Lower lobe of right lung (tissue), 2 donors: ENCODE results near the gene ASS1. TPM values are rescaled to one million over a fixed set of nuclear protein-coding genes. Genes with fewer than 3 reads are reported as not detected.

Experiments used
- ATAC-seq, 2 donors: fragments of 200-7000 bp; cut with Tn5 transposase; one replicate each; pipeline ENCODE4 v1.9.1; 2020 to 2022; ENCODE audit warnings: mild to moderate bottlenecking in 2 of 2, moderate library complexity in 2 of 2
- DNase-seq: peaks from one replicate; pipeline ENCODE4 v3.0.0-alpha.2; 2020
- H3K27ac ChIP-seq: fragments of 200-600 bp; one replicate; pipeline ENCODE4 v1.8.0; 2022
- H3K27me3 ChIP-seq: fragments of 200-600 bp; one replicate; pipeline ENCODE4 v1.8.0; 2022; ENCODE audit warnings: low read depth
- H3K36me3 ChIP-seq: fragments of 200-600 bp; one replicate; pipeline ENCODE4 v1.8.0; 2022; ENCODE audit warnings: mild to moderate bottlenecking
- H3K4me1 ChIP-seq: fragments of 200-600 bp; one replicate; pipeline ENCODE4 v1.8.0; 2022
- H3K4me3 ChIP-seq: fragments of 200-600 bp; one replicate; pipeline ENCODE4 v1.8.0; 2022; ENCODE audit warnings: mild to moderate bottlenecking
- H3K9me3 ChIP-seq: fragments of 200-600 bp; one replicate; pipeline ENCODE4 v1.8.0; 2022
- intact Hi-C: fragments of 100-400 bp; cut with DNase I; formaldehyde crosslinking; loops from one replicate; pipeline ENCODE4 v1.11.0; 2022
- long read RNA-seq: library from polyadenylated mRNA; unstranded; transcript quantifications from one replicate; pipeline ENCODE4 v2.0.0, GENCODE V29; 2021
- total RNA-seq: library from RNA; stranded (reverse); fragmentation: NEBNext Ultra II Directional; extraction: Animal tissue kit (Norgen Biotek cat#: 25700); gene quantifications from one replicate; pipeline ENCODE4 v1.2.1, GENCODE V29; 2021
- TF ChIP-seq, protein P1 (sequence below): fragments of 200-600 bp; IDR thresholded peaks from one replicate; pipeline ENCODE4 v1.8.0; 2022; ENCODE audit warnings: antibody characterized with exemption, mild to moderate bottlenecking
- donor health status: DM: no; HTN: yes; CAD: no; lungs with severe emphysema.

Gene ASS1
- 75.2 TPM for total RNA-seq
- long read RNA-seq, transcript ASS1-201 (15 exons, 1,564 nt) = major isoform, 83 of 101 reads
- long read RNA-seq, partial matches to known transcripts = 9 of 101 reads
- long read RNA-seq, other reads (novel, unspliced or antisense) = 9 of 101 reads

DNA sequence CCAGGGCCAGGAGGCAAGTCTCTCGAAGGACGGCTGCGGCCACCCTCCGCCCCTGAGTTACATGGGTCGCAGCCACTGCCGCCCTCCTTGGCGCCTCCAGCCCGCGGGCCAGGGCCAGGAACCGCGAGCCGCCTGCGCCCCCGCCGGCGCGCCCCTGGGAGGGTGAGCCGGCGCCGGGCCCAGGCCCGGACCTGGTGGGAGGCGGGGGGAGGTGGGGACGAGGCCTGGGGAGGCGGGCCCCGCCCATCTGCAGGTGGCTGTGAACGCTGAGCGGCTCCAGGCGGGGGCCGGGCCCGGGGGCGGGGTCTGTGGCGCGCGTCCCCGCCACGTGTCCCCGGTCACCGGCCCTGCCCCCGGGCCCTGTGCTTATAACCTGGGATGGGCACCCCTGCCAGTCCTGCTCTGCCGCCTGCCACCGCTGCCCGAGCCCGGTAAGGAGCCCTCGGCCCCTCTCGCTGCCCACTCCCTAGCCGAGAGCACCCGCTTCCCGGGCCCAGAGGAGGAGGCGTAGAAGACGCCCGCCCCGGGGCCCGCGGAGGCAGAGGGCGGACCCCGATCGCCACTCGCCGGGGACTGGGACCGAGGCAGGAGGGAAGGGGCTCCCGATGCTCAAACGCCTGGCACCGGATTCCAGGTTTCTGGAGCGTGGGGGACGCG lies at the start of gene ASS1:
Gene ASS1 (plus strand): TSS at position 397 of the 657 bp plus-strand sequence. CDS start 7,268 bp downstream, outside the sequence.
- intact Hi-C loops = no loop called here
- Histone ChIP-seq H3K4me1 (peaks cover 45% of the 10 kb centered on the region), H3K4me3 (peak within 1 kb of the TSS; percentile 66), H3K27me3 (peaks cover 22% of the 10 kb centered on the region), H3K36me3 (no peaks in the 10 kb centered on the region), H3K9me3 (peaks cover 15% of the 10 kb centered on the region), H3K27ac (peak within 1 kb of the TSS; percentile 82)
- ATAC-seq (peak; percentile 92), DNase-seq (peak; percentile 89)
- TF ChIP-seq, protein P1, sequence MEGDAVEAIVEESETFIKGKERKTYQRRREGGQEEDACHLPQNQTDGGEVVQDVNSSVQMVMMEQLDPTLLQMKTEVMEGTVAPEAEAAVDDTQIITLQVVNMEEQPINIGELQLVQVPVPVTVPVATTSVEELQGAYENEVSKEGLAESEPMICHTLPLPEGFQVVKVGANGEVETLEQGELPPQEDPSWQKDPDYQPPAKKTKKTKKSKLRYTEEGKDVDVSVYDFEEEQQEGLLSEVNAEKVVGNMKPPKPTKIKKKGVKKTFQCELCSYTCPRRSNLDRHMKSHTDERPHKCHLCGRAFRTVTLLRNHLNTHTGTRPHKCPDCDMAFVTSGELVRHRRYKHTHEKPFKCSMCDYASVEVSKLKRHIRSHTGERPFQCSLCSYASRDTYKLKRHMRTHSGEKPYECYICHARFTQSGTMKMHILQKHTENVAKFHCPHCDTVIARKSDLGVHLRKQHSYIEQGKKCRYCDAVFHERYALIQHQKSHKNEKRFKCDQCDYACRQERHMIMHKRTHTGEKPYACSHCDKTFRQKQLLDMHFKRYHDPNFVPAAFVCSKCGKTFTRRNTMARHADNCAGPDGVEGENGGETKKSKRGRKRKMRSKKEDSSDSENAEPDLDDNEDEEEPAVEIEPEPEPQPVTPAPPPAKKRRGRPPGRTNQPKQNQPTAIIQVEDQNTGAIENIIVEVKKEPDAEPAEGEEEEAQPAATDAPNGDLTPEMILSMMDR = no peak

DNA sequence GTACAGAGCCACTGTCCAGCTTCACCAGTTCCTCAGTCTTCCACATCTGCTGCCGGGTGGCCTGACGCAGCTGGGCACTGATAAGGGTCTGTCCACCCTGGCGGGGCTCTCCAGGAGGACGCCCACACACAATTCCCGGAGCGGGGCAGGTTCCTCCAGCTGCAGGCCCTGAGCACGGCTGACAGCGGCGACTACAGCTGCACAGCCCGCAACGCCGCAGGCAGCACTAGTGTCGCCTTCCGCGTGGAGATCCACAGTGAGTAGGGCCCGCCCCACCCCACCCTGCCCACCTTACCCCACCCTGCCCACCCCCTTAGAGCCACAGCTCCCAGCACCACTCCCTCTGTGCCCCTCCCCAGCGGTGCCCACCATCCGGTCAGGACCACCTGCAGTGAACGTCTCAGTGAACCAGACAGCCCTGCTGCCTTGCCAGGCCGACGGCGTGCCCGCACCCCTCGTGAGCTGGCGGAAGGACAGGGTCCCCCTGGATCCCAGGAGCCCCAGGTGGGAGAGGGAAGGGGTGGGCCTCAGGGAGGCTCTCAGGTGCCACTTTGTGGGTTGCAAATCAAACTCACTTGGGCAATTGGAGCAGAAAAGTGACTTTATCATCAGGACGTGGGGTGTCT lies 48.8 kb upstream of the ASS1 start:
- H3K4me1 ChIP-seq = no peaks in the 10 kb centered on the region
- ATAC-seq = no peak
- TF ChIP-seq, protein P1 = no peak
- intact Hi-C loops = no loop called here
- no peak overlapping the region for H3K27ac ChIP-seq
- H3K9me3 ChIP-seq = no peaks in the 10 kb centered on the region
- DNase-seq = no peak
- H3K36me3 ChIP-seq = no peaks in the 10 kb centered on the region
- H3K27me3 ChIP-seq = no peaks in the 10 kb centered on the region
- H3K4me3 ChIP-seq = no peak overlapping the region

DNA sequence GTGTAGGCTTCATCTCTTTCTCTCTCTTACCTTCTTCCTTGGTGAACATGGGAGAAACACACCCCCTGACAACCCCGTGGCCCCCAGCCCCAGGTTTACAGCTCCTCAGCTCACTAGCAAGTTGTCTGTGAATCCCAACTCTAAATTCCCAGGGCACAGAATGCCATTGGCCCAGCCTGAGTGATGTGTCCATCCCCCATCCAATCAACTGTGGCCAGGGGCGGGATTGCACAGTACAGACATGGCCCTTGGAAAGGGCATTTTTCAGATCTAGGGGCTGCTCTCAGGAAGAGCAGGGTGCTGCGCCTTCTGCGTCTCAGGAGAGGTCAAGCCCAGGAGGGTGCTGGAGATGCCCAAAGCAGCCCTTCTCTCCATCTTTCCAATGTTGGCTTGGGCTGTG lies 48.2 kb upstream of the ASS1 start:
- H3K36me3 ChIP-seq = no peaks in the 10 kb centered on the region
- no peak overlapping the region for H3K4me3 ChIP-seq
- no peaks in the 10 kb centered on the region for H3K9me3 ChIP-seq
- H3K27me3 ChIP-seq = no peaks in the 10 kb centered on the region
- DNase-seq = no peak
- H3K27ac ChIP-seq = no peak overlapping the region
- no peaks in the 10 kb centered on the region for H3K4me1 ChIP-seq
- TF ChIP-seq, protein P1 = no peak
- intact Hi-C loops = no loop called here
- ATAC-seq = no peak

DNA sequence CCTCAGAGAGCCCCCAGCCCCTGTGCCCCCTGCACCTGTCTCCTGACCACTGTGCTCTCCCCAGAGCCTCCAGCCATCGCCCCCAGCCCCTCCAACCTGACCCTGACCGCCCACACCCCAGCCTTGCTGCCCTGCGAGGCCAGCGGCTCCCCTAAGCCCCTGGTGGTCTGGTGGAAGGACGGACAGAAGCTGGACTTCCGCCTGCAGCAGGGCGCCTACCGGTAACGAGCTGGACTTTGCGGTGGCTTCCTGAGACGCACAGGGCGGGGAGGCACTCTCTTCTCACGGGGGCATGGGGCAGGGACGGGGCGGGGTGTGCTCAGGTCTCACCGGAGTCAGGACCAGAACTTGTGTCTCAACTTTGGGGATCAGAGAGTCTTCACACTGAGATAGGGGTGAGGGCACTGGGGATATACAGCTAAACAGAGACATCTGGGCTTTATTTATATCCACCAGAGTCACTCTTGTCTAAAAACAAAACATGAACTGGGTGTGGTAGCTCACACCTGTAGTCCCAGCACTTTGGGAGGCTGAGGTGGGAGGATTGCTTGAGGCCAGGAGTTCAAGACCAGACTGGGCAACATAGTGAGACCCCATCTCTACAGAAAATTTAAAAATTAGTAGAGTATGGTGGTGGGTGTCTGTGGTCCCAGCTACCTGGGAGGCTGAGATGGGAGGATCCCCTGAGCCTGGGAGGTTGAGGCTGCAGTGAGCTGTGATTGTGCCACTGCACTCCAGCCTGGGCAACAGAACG lies 46.1 kb upstream of the ASS1 start:
- DNase-seq = no peak
- H3K4me1 ChIP-seq = no peaks in the 10 kb centered on the region
- TF ChIP-seq, protein P1 = no peak
- H3K36me3 ChIP-seq = no peaks in the 10 kb centered on the region
- H3K27me3 ChIP-seq = no peaks in the 10 kb centered on the region
- no peak overlapping the region for H3K27ac ChIP-seq
- no peak overlapping the region for H3K4me3 ChIP-seq
- H3K9me3 ChIP-seq = no peaks in the 10 kb centered on the region
- intact Hi-C loops = no loop called here
- ATAC-seq = no peak

DNA sequence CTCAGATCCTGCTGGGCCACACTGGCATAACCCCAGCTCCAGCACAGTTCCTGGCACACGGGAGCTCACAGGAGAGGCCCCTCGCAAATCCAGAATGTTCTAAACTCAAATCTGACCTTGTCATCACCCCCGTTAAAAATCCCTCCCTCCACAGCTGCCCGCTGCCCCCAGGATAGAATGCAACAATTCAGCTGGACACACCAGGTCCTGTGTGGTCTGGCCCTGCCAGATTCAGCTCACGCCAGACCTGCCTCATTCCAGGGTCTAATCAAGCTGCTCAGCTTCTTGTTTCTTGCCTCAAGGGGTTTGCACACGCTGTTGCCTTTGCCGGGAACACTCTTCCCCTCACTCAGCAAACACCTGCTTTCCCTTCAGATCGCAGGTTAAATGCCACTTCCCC lies 45.0 kb upstream of the ASS1 start:
- no peak for ATAC-seq

More for the DNA sequence above, 45.0 kb upstream of the ASS1 start:
- H3K36me3 ChIP-seq = no peaks in the 10 kb centered on the region
- H3K27me3 ChIP-seq = no peaks in the 10 kb centered on the region
- DNase-seq = no peak
- no peak overlapping the region for H3K4me3 ChIP-seq
- H3K4me1 ChIP-seq = no peaks in the 10 kb centered on the region
- no peak overlapping the region for H3K27ac ChIP-seq
- intact Hi-C loops = no loop called here
- TF ChIP-seq, protein P1 = no peak
- H3K9me3 ChIP-seq = no peaks in the 10 kb centered on the region
